Nephron progenitor cell (in vitro differentiated cells): Measurements from ENCODE around the gene RPS6KA2.

Experiments
- DNase-seq: peaks from one replicate; pipeline ENCODE4 v3.0.0; 2021
- H3K27ac Mint-ChIP-seq: 2 replicates; pipeline ENCODE4 v1.8.0; 2021; ENCODE audit warnings: mild to moderate bottlenecking, moderate library complexity, mixed read lengths
- H3K27me3 Mint-ChIP-seq: 2 replicates; pipeline ENCODE4 v1.8.0; 2021; ENCODE audit warnings: mild to moderate bottlenecking, low read depth, mixed read lengths; ENCODE audit not compliant: poor library complexity
- H3K36me3 Mint-ChIP-seq: 2 replicates; pipeline ENCODE4 v1.8.0; 2021; ENCODE audit warnings: low read depth, mixed read lengths
- H3K4me1 Mint-ChIP-seq: 2 replicates; pipeline ENCODE4 v1.8.0; 2021; ENCODE audit warnings: mixed read lengths
- H3K4me3 Mint-ChIP-seq: 2 replicates; pipeline ENCODE4 v1.8.0; 2021; ENCODE audit warnings: mild to moderate bottlenecking, moderate library complexity, mixed read lengths
- H3K9me3 Mint-ChIP-seq: 2 replicates; pipeline ENCODE4 v1.8.0; 2021; ENCODE audit warnings: mild to moderate bottlenecking, moderate library complexity, mixed read lengths
- CTCF ChIP-seq: fragments of 200-600 bp; sonication (generic); IDR thresholded peaks from 2 replicates; pipeline ENCODE4 v1.5.0; 2021; ENCODE audit warnings: antibody characterized with exemption

RPS6KA2 gene

GRCh38 chr6:166439366-166440091, 187.5 kb downstream of the RPS6KA2 start:
- no peak for DNase-seq
- no peaks in the 10 kb centered on the region for H3K9me3 Mint-ChIP-seq
- peaks cover 10% of the 10 kb centered on the region for H3K36me3 Mint-ChIP-seq
- H3K27ac Mint-ChIP-seq, result peak overlapping the region; percentile 8
- H3K27me3 Mint-ChIP-seq, result no peaks in the 10 kb centered on the region
- no peak overlapping the region for H3K4me3 Mint-ChIP-seq
- peaks cover 32% of the 10 kb centered on the region for H3K4me1 Mint-ChIP-seq
- no peak for TF ChIP-seq CTCF

- Mint-ChIP-seq H3K4me3 (no peak overlapping the region), H3K36me3 (peaks cover 10% of the 10 kb centered on the region), H3K4me1 (peaks cover 32% of the 10 kb centered on the region), H3K27me3 (no peaks in the 10 kb centered on the region), H3K27ac (no peak overlapping the region), H3K9me3 (no peaks in the 10 kb centered on the region)
- no peak for TF ChIP-seq CTCF
- no peak for DNase-seq
Observed at GRCh38 chr6:166438211-166438861, 188.7 kb downstream of the RPS6KA2 start.

DNA sequence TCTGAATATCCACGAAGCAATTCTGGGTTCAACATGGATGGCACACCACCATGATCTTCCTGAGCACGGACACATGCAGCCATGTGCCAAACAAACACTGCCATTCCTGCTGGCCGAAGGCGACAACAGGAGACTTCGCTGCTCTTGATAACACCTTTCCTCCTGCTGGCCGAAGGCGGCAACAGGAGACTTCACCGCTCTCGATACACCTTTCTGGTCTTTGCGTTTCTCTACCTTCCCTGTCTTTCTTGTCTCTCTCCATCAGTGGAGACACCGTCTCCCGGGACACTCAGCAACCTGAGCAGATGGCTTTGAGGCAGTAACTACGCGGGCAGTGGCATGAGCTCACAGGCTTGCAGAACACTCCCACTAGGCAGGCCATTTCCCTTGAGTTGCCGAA, 189.4 kb downstream of the RPS6KA2 start:
- H3K9me3 Mint-ChIP-seq, result no peaks in the 10 kb centered on the region
- H3K36me3 Mint-ChIP-seq, result peaks cover 10% of the 10 kb centered on the region
- DNase-seq, result no peak

GRCh38 chr6:166436195-166437139, 190.6 kb downstream of the RPS6KA2 start:
- no peaks in the 10 kb centered on the region for H3K9me3 Mint-ChIP-seq
- TF ChIP-seq CTCF, result no peak
- DNase-seq, result no peak
- H3K36me3 Mint-ChIP-seq, result peaks cover 17% of the 10 kb centered on the region
- no peaks in the 10 kb centered on the region for H3K27me3 Mint-ChIP-seq
- peaks cover 38% of the 10 kb centered on the region for H3K4me1 Mint-ChIP-seq
- no peak overlapping the region for H3K4me3 Mint-ChIP-seq
- peak overlapping the region; percentile 95 for H3K27ac Mint-ChIP-seq

More for the DNA sequence above, 189.4 kb downstream of the RPS6KA2 start:
- no peak for TF ChIP-seq CTCF
- Mint-ChIP-seq H3K27ac (no peak overlapping the region), H3K4me3 (no peak overlapping the region), H3K4me1 (peaks cover 38% of the 10 kb centered on the region), H3K27me3 (no peaks in the 10 kb centered on the region)

- Mint-ChIP-seq H3K9me3 (no peaks in the 10 kb centered on the region), H3K27ac (no peak overlapping the region), H3K4me3 (no peak overlapping the region), H3K27me3 (no peaks in the 10 kb centered on the region), H3K36me3 (peaks cover 18% of the 10 kb centered on the region), H3K4me1 (peaks cover 38% of the 10 kb centered on the region)
- no peak for DNase-seq
- no peak for TF ChIP-seq CTCF
Observed at GRCh38 chr6:166435574-166435973, 191.5 kb downstream of the RPS6KA2 start.
